ENCODE data around the gene PHTF2.

DNA sequence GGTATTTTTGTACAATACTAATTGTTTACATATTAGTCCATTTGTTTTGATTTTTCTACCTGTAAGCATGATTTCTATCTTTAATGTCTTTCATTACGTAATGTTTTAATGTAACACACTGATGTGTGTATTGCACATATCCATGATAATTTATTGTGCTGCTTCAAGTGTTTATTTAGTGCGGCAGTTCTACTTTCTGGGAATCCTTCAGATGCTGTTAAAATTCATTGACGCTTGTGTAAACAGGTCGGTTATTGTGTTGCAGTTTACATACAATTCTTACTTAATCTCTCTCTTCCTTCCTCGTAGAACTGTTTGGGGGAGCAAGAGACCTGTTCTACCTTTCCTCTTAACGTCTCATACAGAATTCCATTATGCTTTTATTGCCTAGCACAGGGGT lies 7.2 kb upstream of the PHTF2 start:
- TF ChIP-seq, protein P1, sequence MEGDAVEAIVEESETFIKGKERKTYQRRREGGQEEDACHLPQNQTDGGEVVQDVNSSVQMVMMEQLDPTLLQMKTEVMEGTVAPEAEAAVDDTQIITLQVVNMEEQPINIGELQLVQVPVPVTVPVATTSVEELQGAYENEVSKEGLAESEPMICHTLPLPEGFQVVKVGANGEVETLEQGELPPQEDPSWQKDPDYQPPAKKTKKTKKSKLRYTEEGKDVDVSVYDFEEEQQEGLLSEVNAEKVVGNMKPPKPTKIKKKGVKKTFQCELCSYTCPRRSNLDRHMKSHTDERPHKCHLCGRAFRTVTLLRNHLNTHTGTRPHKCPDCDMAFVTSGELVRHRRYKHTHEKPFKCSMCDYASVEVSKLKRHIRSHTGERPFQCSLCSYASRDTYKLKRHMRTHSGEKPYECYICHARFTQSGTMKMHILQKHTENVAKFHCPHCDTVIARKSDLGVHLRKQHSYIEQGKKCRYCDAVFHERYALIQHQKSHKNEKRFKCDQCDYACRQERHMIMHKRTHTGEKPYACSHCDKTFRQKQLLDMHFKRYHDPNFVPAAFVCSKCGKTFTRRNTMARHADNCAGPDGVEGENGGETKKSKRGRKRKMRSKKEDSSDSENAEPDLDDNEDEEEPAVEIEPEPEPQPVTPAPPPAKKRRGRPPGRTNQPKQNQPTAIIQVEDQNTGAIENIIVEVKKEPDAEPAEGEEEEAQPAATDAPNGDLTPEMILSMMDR (IDR thresholded peaks at IDR 0.05; ENCODE audit: poor library complexity): no peak
- no peak for TF ChIP-seq EZH2 (IDR thresholded peaks at IDR 0.05; ENCODE audit: borderline replicate concordance)

All from hepatocyte (in vitro differentiated cells).